GM23338 (cell line): ENCODE measurements around the gene CASTOR1. TPM values are rescaled to one million over a fixed set of nuclear protein-coding genes. Genes with fewer than 3 reads are reported as not detected.

Experiments
- ATAC-seq: fragments of 200-7000 bp; cut with Tn5 transposase; 3 replicates; pipeline ENCODE4 v1.9.1; 2020
- DNase-seq: peaks from one replicate; pipeline ENCODE4 v3.0.0-alpha.2; 2015; ENCODE audit warnings: low spot score
- H2AFZ ChIP-seq: fragments of 200-600 bp; sonication (generic); 2 replicates; pipeline ENCODE4 v1.8.0; 2016; ENCODE audit warnings: antibody characterized with exemption, mild to moderate bottlenecking, moderate library complexity
- H3F3A ChIP-seq: fragments of 200-600 bp; sonication (generic); replicated peaks from 2 replicates; pipeline ENCODE4 v1.8.0; 2017; ENCODE audit warnings: antibody characterized with exemption, mixed run types, low read depth
- H3K27ac ChIP-seq: fragments of 200-600 bp; sonication (generic); 2 replicates; pipeline ENCODE4 v1.6.1; 2016; ENCODE audit warnings: low read depth
- H3K27me3 ChIP-seq: fragments of 200-600 bp; sonication (generic); 2 replicates; pipeline ENCODE4 v1.8.0; 2016; ENCODE audit warnings: mild to moderate bottlenecking, mixed run types, moderate library complexity; ENCODE audit not compliant: insufficient read depth
- H3K36me3 ChIP-seq: fragments of 200-600 bp; sonication (generic); 2 replicates; pipeline ENCODE4 v1.8.0; 2016; ENCODE audit warnings: mild to moderate bottlenecking; ENCODE audit not compliant: insufficient read depth
- H3K4me1 ChIP-seq: fragments of 200-600 bp; sonication (generic); 2 replicates; pipeline ENCODE4 v1.8.0; 2016; ENCODE audit warnings: mild to moderate bottlenecking, moderate library complexity; ENCODE audit not compliant: insufficient read depth
- H3K4me2 ChIP-seq: fragments of 200-600 bp; sonication (generic); 2 replicates; pipeline ENCODE4 v1.7.1; 2017; ENCODE audit warnings: mixed run types
- H3K4me3 ChIP-seq: fragments of 200-600 bp; sonication (generic); 2 replicates; pipeline ENCODE4 v1.6.1; 2016; ENCODE audit warnings: mixed run types
- H3K79me2 ChIP-seq: fragments of 200-600 bp; sonication (generic); replicated peaks from 2 replicates; pipeline ENCODE4 v1.8.0; 2017; ENCODE audit warnings: mild to moderate bottlenecking; ENCODE audit not compliant: insufficient read depth
- H3K9me2 ChIP-seq: fragments of 200-600 bp; sonication (generic); 2 replicates; pipeline ENCODE4 v1.8.0; 2017; ENCODE audit not compliant: insufficient read depth
- H4K20me1 ChIP-seq: fragments of 200-600 bp; sonication (generic); replicated peaks from 2 replicates; pipeline ENCODE4 v1.8.0; 2017; ENCODE audit warnings: mild to moderate bottlenecking; ENCODE audit not compliant: insufficient read depth
- H3K27ac Mint-ChIP-seq: 2 replicates; pipeline ENCODE4 v1.8.0; 2020; ENCODE audit warnings: inconsistent platforms, mild to moderate bottlenecking, moderate library complexity, mixed read lengths
- H3K27me3 Mint-ChIP-seq: 3 replicates; pipeline ENCODE4 v1.8.0; 2022; ENCODE audit warnings: low read depth, mild to moderate bottlenecking, moderate library complexity, mixed read lengths, inconsistent platforms; ENCODE audit not compliant: insufficient read depth, poor library complexity
- H3K36me3 Mint-ChIP-seq: 3 replicates; pipeline ENCODE4 v1.8.0; 2021; ENCODE audit warnings: low read depth, mild to moderate bottlenecking, inconsistent platforms, moderate library complexity, mixed read lengths
- H3K4me1 Mint-ChIP-seq: 3 replicates; pipeline ENCODE4 v1.8.0; 2020; ENCODE audit warnings: mild to moderate bottlenecking, inconsistent platforms, mixed read lengths
- H3K4me3 Mint-ChIP-seq: 3 replicates; pipeline ENCODE4 v1.8.0; 2021; ENCODE audit warnings: moderate library complexity, mild to moderate bottlenecking, inconsistent platforms, mixed read lengths
- H3K9me3 Mint-ChIP-seq: 3 replicates; pipeline ENCODE4 v1.8.0; 2020; ENCODE audit warnings: moderate library complexity, mild to moderate bottlenecking, inconsistent platforms, mixed read lengths
- CREB1 ChIP-seq: fragments of 250-450 bp; sonication (Bioruptor Pico); IDR thresholded peaks from 2 replicates; pipeline ENCODE4 v1.5.0; 2020; ENCODE audit warnings: low read depth, mild to moderate bottlenecking, moderate library complexity
- ETS1 ChIP-seq: IDR thresholded peaks from 2 replicates; pipeline ENCODE4 v1.6.1; 2016; ENCODE audit warnings: antibody characterized with exemption
- EZH2phosphoT487 ChIP-seq: fragments of 200-600 bp; sonication (generic); IDR thresholded peaks from one replicate; pipeline ENCODE4 v1.8.1; 2018; ENCODE audit warnings: antibody characterized with exemption; ENCODE audit not compliant: unreplicated experiment
- JUNB ChIP-seq: IDR thresholded peaks from one replicate; pipeline ENCODE4 v1.6.1; 2016; ENCODE audit warnings: antibody characterized with exemption; ENCODE audit not compliant: unreplicated experiment
- NANOG ChIP-seq: IDR thresholded peaks from 2 replicates; pipeline ENCODE4 v1.6.1; 2016; ENCODE audit warnings: antibody characterized with exemption, borderline replicate concordance
- ZNF114 ChIP-seq: fragments of 250-450 bp; sonication (Bioruptor Pico); IDR thresholded peaks from 2 replicates; pipeline ENCODE4 v1.5.0; 2020; ENCODE audit warnings: mild to moderate bottlenecking, moderate library complexity
- ZNF331 ChIP-seq: fragments of 250-450 bp; sonication (Bioruptor Pico); IDR thresholded peaks from 2 replicates; pipeline ENCODE4 v1.5.0; 2020; ENCODE audit warnings: low read depth, mild to moderate bottlenecking, moderate library complexity
- ZNF462 ChIP-seq: fragments of 250-450 bp; sonication (Bioruptor Pico); IDR thresholded peaks from 2 replicates; pipeline ENCODE4 v1.5.0; 2020; ENCODE audit warnings: mild to moderate bottlenecking, moderate library complexity
- polyA plus RNA-seq: library from polyadenylated mRNA; unstranded; fragments of >200 nt; fragmentation: Nextera tagmentation; extraction: Ambion mirVana; gene quantifications from 2 replicates; pipeline ENCODE4 v1.2.1, GENCODE V29; 2016
- total RNA-seq: library from RNA; depleted of rRNA; stranded (reverse); fragments of >200 nt; shearing (Covaris generic); gene quantifications from 2 replicates; pipeline ENCODE4 v1.2.3, GENCODE V29; 2014

The CASTOR1 gene
- total and polyA plus RNA-seq, 2 experiments from 2014 or later = 11.3 to 23.2 TPM

GRCh38 chr22:30302810-30303138 is 13.5 kb upstream of the CASTOR1 start (continued):
- TF ChIP-seq ZNF462 (CRISPR knock-in tag) = no peak
- TF ChIP-seq JUNB = no peak
- no peak for TF ChIP-seq CREB1 (CRISPR knock-in tag)
- no peak for TF ChIP-seq NANOG

- Mint-ChIP-seq H3K27me3 (peaks cover 9% of the 10 kb centered on the region), H3K9me3 (no peaks in the 10 kb centered on the region), H3K4me3 (no peak overlapping the region), H3K36me3 (no peaks in the 10 kb centered on the region; the same call in 2 of the 3 replicates), H3K4me1 (peaks cover 16% of the 10 kb centered on the region), H3K27ac (0 out of 2 replicates have a peak overlapping the region, but pooled peaks have one; percentile 18)
- DNase-seq (no peak), ATAC-seq (no peak)
- H3K27me3 ChIP-seq = no peaks in the 10 kb centered on the region
- H3K79me2 ChIP-seq = no peaks in the 10 kb centered on the region
- no peak overlapping the region for H3K27ac ChIP-seq
- no peaks in the 10 kb centered on the region for H3F3A ChIP-seq
- H4K20me1 ChIP-seq = no peaks in the 10 kb centered on the region; the same call in 1 of the 2 replicates
- H3K9me2 ChIP-seq = no peaks in the 10 kb centered on the region
- H3K4me3 ChIP-seq = no peak overlapping the region
- no peak overlapping the region for H3K4me2 ChIP-seq
- no peaks in the 10 kb centered on the region for H3K4me1 ChIP-seq
- no peak overlapping the region for H2AFZ ChIP-seq
- no peaks in the 10 kb centered on the region for H3K36me3 ChIP-seq
- TF ChIP-seq EZH2phosphoT487 (no peak), ZNF331 (CRISPR knock-in tag) (no peak), ZNF114 (CRISPR knock-in tag) (no peak), JUNB (no peak), ETS1 (no peak), ZNF462 (CRISPR knock-in tag) (no peak)
Measured at GRCh38 chr22:30301995-30302809, 12.9 kb upstream of the CASTOR1 start.
